CD4-positive, alpha-beta T cell treated with Interleukin-6 for 4 hours (primary cell): ENCODE measurements around the gene GSTM1.

Experiments
- DNase-seq: peaks from one replicate; pipeline ENCODE4 v3.0.0-alpha.2; 2020; ENCODE audit warnings: mixed read lengths

GSTM1 gene

GRCh38 chr1:109687641-109688499 lies at the start of gene GSTM1:
Gene GSTM1, plus strand, starts transcription at chr1:109687817. Its CDS starts 57 bp downstream, at chr1:109687874.
- DNase-seq: no peak

- DNase-seq: no peak
Measured at GRCh38 chr1:109639063-109639840, 48.4 kb upstream of the GSTM1 start.

- DNase-seq: no peak
Measured at GRCh38 chr1:109639841-109640184, 47.8 kb upstream of the GSTM1 start.

GRCh38 chr1:109640285-109640865 lies 47.2 kb upstream of the GSTM1 start:
- peak; percentile 91 for DNase-seq

- no peak for DNase-seq
Measured at GRCh38 chr1:109641078-109641740, 46.4 kb upstream of the GSTM1 start.

GRCh38 chr1:109641861-109642260 lies 45.8 kb upstream of the GSTM1 start:
- no peak for DNase-seq

GRCh38 chr1:109642626-109643025 lies 45.0 kb upstream of the GSTM1 start:
- DNase-seq: no peak

GRCh38 chr1:109643385-109644230 lies 44.0 kb upstream of the GSTM1 start:
- peak; percentile 89 for DNase-seq

- no peak for DNase-seq
Measured at GRCh38 chr1:109644670-109645069, 42.9 kb upstream of the GSTM1 start.

GRCh38 chr1:109649491-109649914 lies 38.1 kb upstream of the GSTM1 start:
- no peak for DNase-seq

GRCh38 chr1:109650609-109651008 lies 37.0 kb upstream of the GSTM1 start:
- DNase-seq: no peak

GRCh38 chr1:109652402-109652801 lies 35.2 kb upstream of the GSTM1 start:
- DNase-seq: no peak

GRCh38 chr1:109653306-109653705 lies 34.3 kb upstream of the GSTM1 start:
- DNase-seq: no peak

- DNase-seq: no peak
Measured at GRCh38 chr1:109654519-109654918, 33.1 kb upstream of the GSTM1 start.

GRCh38 chr1:109655615-109656519 lies 31.8 kb upstream of the GSTM1 start, which contains the start of gene GSTM4:
Gene GSTM4, plus strand, starts transcription at chr1:109656099. Its CDS starts 291 bp downstream, at chr1:109656390.
- DNase-seq: peak; percentile 79

GRCh38 chr1:109657395-109657794 lies 30.2 kb upstream of the GSTM1 start:
- DNase-seq: no peak

GRCh38 chr1:109657970-109658369 lies 29.6 kb upstream of the GSTM1 start:
- DNase-seq: no peak

- no peak for DNase-seq
Measured at GRCh38 chr1:109658533-109659042, 29.0 kb upstream of the GSTM1 start.

GRCh38 chr1:109659145-109659544 lies 28.5 kb upstream of the GSTM1 start:
- DNase-seq: no peak

GRCh38 chr1:109659997-109660690 lies 27.5 kb upstream of the GSTM1 start:
- no peak for DNase-seq
